HG02870 (cell line): ENCODE measurements around the gene KLF6.

Experiments used
- ATAC-seq: cut with Tn5 transposase; IDR thresholded peaks from one replicate; pipeline ENCODE4 v1.9.1; 2021; ENCODE audit warnings: mild to moderate bottlenecking, moderate library complexity; ENCODE audit not compliant: unreplicated experiment

KLF6 gene

DNA sequence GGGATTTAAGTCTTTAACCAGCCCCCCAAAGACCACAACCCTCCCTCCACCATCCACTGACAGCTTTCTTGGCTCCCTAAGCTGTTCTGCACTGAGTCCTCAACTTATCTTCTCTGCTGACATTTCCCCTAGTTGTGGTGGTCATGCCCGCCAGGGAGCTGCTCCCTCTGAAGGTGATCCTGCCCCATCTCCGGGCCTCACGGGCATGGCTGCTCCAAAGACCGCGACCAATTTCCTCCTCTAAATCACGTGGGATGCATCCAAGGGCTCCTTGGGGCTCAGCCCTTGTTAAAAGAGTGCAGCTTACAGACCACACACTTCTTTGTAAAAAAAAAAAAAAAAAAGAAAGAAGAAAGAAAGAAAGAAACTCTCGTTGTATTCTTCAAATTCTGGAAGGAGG, 27.1 kb upstream of the KLF6 start:
- ATAC-seq: no peak

GRCh38 chr10:3811291-3811870, 26.4 kb upstream of the KLF6 start:
- peak; percentile 82 for ATAC-seq

GRCh38 chr10:3808689-3809199, 23.7 kb upstream of the KLF6 start:
- no peak for ATAC-seq

DNA sequence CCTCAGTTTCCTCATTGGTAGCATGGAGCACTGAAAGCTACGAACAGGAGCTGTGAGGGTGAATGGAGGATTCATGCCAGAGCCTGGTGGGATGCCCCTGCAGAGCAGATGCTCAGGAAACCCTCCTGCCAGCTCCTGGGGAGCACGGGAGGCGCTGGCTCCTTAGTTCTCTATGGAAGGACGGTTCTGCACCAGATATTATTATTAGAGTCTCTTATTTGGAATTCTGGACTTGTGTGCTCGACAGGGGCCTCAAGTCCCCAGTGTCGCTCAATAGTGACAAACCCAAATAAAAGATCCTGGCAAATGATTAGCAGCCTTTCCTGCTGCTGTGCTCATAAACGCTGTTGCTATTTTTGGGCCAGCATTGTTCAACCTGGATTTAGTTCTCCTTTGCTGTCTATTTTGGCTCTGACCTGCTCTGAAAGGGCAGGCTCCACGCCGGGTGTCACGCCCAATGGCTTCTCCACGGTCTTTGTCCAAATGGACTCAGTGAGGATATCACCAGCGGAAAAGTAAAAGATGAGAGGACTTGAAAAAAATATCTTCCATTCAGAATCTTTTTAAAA, 23.0 kb upstream of the KLF6 start:
- ATAC-seq: no peak

- no peak for ATAC-seq
Measured at GRCh38 chr10:3807211-3807927, 22.4 kb upstream of the KLF6 start.

DNA sequence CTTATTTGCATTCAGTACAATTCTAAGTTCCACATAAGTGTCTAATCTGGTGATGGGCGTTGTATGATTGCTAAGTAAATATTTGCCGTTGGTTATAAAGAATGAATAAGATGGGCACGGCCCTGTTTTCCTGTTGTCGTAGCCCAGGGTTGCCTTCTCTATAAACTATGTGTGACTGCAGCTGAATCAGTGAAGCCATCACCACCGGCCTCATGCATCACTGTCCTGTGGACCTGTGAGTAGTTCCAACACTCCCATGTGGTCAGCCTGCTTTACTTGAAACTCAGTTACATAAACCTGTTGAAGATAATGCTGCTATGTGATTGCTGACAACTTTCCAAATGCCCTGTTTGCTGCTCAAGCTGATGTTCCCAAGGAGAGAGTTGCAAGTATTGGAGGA, 21.6 kb upstream of the KLF6 start:
- ATAC-seq: no peak

- ATAC-seq: peak; percentile 35
Measured at GRCh38 chr10:3805791-3806461, 20.9 kb upstream of the KLF6 start.

GRCh38 chr10:3805201-3805790, 20.3 kb upstream of the KLF6 start:
- peak; percentile 35 for ATAC-seq

- ATAC-seq: no peak
Measured at GRCh38 chr10:3803927-3804741, 19.1 kb upstream of the KLF6 start.

GRCh38 chr10:3803295-3803926, 18.4 kb upstream of the KLF6 start:
- ATAC-seq: no peak

DNA sequence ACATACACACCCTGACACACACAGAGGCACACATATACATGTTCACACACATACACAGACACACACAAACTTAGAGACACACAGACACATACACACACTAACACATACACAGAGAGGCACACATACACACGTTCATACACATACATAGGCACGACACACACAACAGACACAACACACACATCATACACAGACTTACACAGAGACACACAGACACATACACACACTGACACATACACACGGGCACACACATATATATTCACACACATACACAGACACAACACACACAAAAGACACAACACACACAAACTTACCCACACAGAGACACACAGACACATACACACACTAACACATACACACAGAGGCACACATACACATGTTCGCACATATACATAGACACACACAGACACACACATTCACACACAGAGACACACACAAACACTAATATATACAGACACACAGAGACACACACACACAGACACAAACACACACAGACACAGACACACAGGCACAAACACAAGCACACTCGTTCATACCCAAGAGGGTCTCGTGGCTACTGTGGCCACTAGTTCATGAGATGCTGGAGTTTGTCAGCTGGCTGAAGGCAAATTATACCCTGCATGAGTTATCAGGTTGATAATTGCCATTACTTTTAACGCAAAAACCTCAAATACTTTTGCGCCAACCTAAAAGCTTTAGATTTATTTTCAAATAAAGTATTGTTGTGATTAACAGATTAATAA, 17.7 kb upstream of the KLF6 start:
- ATAC-seq: no peak

- ATAC-seq: no peak
Measured at GRCh38 chr10:3801558-3802192, 16.7 kb upstream of the KLF6 start.

- no peak for ATAC-seq
Measured at GRCh38 chr10:3800586-3800985, 15.6 kb upstream of the KLF6 start.

DNA sequence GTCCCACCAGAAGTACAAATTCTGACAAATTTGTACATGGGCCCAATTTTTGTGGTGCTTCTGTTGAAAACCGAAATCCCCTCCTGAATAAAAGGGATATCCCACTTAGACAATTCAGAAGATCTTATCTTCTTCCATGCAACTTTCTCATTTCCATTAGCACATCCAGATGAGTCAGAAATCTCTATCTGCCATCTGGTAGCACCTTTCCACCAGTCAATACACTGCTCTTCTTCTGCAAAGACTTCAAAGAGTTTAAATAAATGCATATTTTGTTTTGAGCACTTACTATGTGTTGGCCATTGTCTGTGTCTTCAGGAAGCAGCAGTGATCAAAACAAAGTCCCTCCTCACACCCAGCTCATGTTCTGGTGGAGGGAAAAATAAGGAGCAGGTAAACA, 12.7 kb upstream of the KLF6 start:
- no peak for ATAC-seq

DNA sequence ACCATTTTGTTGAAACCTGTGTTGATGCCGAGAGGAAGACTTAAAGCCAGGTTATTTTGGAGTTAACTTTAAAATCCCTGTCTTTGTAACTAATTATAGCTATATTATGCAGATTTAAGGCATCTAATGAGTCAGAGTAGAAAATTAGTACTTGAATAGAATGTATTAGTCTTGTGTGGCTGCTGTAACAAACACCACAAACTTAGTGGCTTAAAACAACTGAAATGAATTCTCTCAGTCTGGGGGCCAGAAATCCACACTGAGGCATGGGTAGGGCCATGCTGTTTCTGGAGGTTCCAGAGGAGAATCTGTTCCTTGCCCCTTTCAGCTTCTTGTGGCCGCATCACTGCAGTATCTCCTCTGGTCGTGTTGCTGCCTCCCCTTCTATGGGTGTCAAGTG, 8.5 kb upstream of the KLF6 start:
- ATAC-seq: no peak

DNA sequence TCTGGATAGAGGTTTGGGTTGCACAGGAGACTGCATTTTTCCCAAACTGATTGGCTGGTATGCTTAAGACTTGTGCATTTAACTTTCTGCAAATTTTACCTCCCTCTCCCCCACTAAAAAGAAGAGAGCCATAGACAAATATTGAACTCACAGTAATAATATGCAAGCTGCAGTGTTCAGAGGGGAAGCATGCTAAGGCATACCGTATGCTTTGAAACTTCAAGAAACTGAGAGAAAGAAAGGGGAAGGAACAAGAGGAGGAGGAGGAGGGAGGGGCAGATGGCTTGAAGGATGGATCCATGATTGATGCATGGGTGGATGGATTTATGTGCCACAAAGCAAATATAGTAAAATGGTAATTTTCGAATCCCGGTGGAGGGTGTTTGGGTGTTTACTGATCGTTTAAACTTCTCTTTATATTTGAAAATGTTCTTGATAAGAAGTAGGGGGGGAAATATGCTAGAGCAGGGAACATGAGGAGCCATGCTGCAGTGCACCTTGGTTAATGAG, 7.8 kb upstream of the KLF6 start:
- no peak for ATAC-seq

- no peak for ATAC-seq
Measured at GRCh38 chr10:3791974-3792633, 7.1 kb upstream of the KLF6 start.

- no peak for ATAC-seq
Measured at GRCh38 chr10:3790858-3791257, 5.8 kb upstream of the KLF6 start.
